HepG2 (cell line): ENCODE measurements around the gene SLC13A5. TPM values are rescaled to one million over a fixed set of nuclear protein-coding genes. Genes with fewer than 3 reads are reported as not detected.
A peak's percentile ranks its signal among the peaks of the same experiment; 100 is the strongest.

Source experiments
- EZH2 ChIP-seq: conservative IDR thresholded peaks from 2 replicates; pipeline ENCODE4 v1.6.1; 2012; ENCODE audit warnings: mild to moderate bottlenecking, low read depth, low read length, moderate library complexity
- MEF2D ChIP-seq: sonication (generic); formaldehyde crosslinking; IDR thresholded peaks from 2 replicates; pipeline ENCODE4 v1.5.1; 2020; ENCODE audit warnings: mild to moderate bottlenecking, missing genetic modification reagents
- NCOA1 ChIP-seq: sonication (generic); formaldehyde crosslinking; IDR thresholded peaks from 2 replicates; pipeline ENCODE4 v1.9.0; 2021; ENCODE audit warnings: missing genetic modification reagents
- NONO ChIP-seq, 2 experiments: fragments of 450-650 bp in 1 of 2; sonication (generic) in 1 of 2; formaldehyde crosslinking in 1 of 2; IDR thresholded peaks in 1 of 2; conservative IDR thresholded peaks in 1 of 2; 2 replicates each; pipeline versions ENCODE4 v1.6.1 to v1.8.0; 2017 to 2022; ENCODE audit warnings: mild to moderate bottlenecking in 1 of 2, missing genetic modification reagents in 1 of 2, moderate library complexity in 1 of 2
- POGZ ChIP-seq: sonication (generic); formaldehyde crosslinking; IDR thresholded peaks from 2 replicates; pipeline ENCODE4 v1.4.0; 2020; ENCODE audit warnings: mild to moderate bottlenecking, missing genetic modification reagents
- PPARG ChIP-seq: conservative IDR thresholded peaks from 2 replicates; pipeline ENCODE4 v1.6.1; 2016; ENCODE audit warnings: missing biosample characterization, missing genetic modification reagents
- RFX1 ChIP-seq: fragments of 450-650 bp; IDR thresholded peaks from 2 replicates; pipeline ENCODE4 v1.6.1; 2017
- SMYD3 ChIP-seq: sonication (generic); formaldehyde crosslinking; IDR thresholded peaks from 2 replicates; pipeline ENCODE4 v1.8.1; 2023; ENCODE audit warnings: mild to moderate bottlenecking, missing genetic modification reagents
- TSC22D2 ChIP-seq: sonication (generic); formaldehyde crosslinking; IDR thresholded peaks from 2 replicates; pipeline ENCODE4 v1.5.1; 2020; ENCODE audit warnings: missing genetic modification reagents, mild to moderate bottlenecking, borderline replicate concordance
- ZBTB7B ChIP-seq: sonication (generic); formaldehyde crosslinking; IDR thresholded peaks from 2 replicates; pipeline ENCODE4 v1.4.0; 2020; ENCODE audit warnings: missing genetic modification reagents
- ZNF143 ChIP-seq: sonication (generic); formaldehyde crosslinking; IDR thresholded peaks from 2 replicates; pipeline ENCODE4 v1.4.0; 2020; ENCODE audit warnings: missing genetic modification reagents
- ZNF510 ChIP-seq: sonication (generic); formaldehyde crosslinking; IDR thresholded peaks from 2 replicates; pipeline ENCODE4 v1.4.0; 2020; ENCODE audit warnings: low read depth, mild to moderate bottlenecking, missing genetic modification reagents
- ZNF577 ChIP-seq: sonication (generic); formaldehyde crosslinking; IDR thresholded peaks from 2 replicates; pipeline ENCODE4 v1.4.0; 2020; ENCODE audit warnings: mild to moderate bottlenecking, low read depth, missing genetic modification reagents, borderline replicate concordance
- polyA plus RNA-seq, 8 experiments: library from polyadenylated mRNA; depleted of rRNA in 3 of 8; stranded (reverse) in 7 of 8; unstranded in 1 of 8; fragments of >200 nt; fragmentation: Illumina TruSeq in 4 of 8; extraction: Trizol in 4 of 8; gene quantifications; 2 replicates each; pipeline versions ENCODE4 v1.2.1 to v1.2.3, GENCODE V29; 2011 to 2016; ENCODE audit warnings: low read depth in 4 of 8, missing spikeins in 1 of 8, mixed read lengths in 1 of 8; ENCODE audit not compliant: insufficient read depth in 1 of 8
- total RNA-seq, 5 experiments: library from RNA; depleted of rRNA; stranded (reverse); fragments of >200 nt; fragmentation: Illumina TruSeq; extraction: Trizol; gene quantifications; 2 replicates each; pipeline ENCODE4 v1.2.3, GENCODE V29; 2016; ENCODE audit warnings: low read depth in 1 of 5
- TF ChIP-seq, protein P1 (sequence below): sonication (generic); formaldehyde crosslinking; IDR thresholded peaks from 2 replicates; pipeline ENCODE4 v1.4.0; 2020; ENCODE audit warnings: mild to moderate bottlenecking, missing genetic modification reagents
- TF ChIP-seq, protein P2 (sequence below): sonication (generic); formaldehyde crosslinking; IDR thresholded peaks from 2 replicates; pipeline ENCODE4 v1.4.0; 2020; ENCODE audit warnings: missing genetic modification reagents
- TF ChIP-seq, protein P3 (sequence below): sonication (generic); formaldehyde crosslinking; IDR thresholded peaks from 2 replicates; pipeline ENCODE4 v1.5.1; 2020; ENCODE audit warnings: missing genetic modification reagents, mild to moderate bottlenecking, borderline replicate concordance
- TF ChIP-seq, protein P4 (sequence below): sonication (generic); formaldehyde crosslinking; IDR thresholded peaks from 2 replicates; pipeline ENCODE4 v1.5.1; 2020; ENCODE audit warnings: mild to moderate bottlenecking, missing genetic modification reagents
- TF ChIP-seq, protein P5 (sequence below): sonication (generic); formaldehyde crosslinking; IDR thresholded peaks from 2 replicates; pipeline ENCODE4 v1.4.0; 2020; ENCODE audit warnings: mild to moderate bottlenecking, missing genetic modification reagents

SLC13A5 gene
- total and polyA plus RNA-seq, 2 of the 13 experiments (the other 11 are each of a cell fraction or from before 2014, with no cell fraction given) = 42.8 to 310 TPM

DNA sequence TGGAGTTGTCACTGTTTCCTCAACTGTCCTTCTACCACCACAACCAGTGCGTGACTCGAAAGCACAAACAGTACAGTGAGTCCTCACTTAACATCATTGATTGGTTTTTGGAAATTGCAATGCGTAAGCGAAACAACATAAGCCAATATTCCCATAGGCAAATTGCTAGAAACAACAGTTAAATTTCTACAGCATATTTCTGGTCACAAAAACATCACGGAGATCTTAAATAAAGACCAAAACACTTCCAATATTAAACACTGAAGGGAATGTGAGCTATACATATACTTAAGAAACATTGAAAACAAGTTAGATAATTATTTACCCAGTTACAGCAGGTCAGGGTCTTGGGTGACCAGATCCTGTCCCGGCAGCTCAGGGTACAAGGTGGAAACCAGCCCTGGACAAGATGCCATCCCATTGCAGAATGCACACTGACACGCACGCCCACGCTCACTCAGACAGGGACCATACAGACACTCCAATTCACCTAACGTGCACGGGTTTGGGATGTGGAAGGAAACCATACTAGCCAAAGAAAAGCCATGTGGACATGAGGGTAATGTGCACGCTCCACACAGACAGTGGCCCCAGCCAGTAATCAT is 4.7 kb downstream of the SLC13A5 start (continued):
- TF ChIP-seq POGZ (CRISPR knock-in tag) (peak; percentile 20; the same call in 1 of the 2 replicates), PPARG (CRISPR knock-in tag) (no peak; the same call in 1 of the 2 replicates), RFX1 (no peak), SMYD3 (CRISPR knock-in tag) (no peak), ZNF510 (CRISPR knock-in tag) (no peak), EZH2 (no peak), TSC22D2 (CRISPR knock-in tag) (no peak), ZBTB7B (CRISPR knock-in tag) (peak; percentile 45; the same call in 1 of the 2 replicates), NONO (IDR thresholded peaks at IDR 0.05) (no peak), NONO (CRISPR knock-in tag; conservative IDR thresholded peaks at IDR 0.05) (no peak), ZNF143 (no peak), ZNF577 (no peak), NCOA1 (CRISPR knock-in tag) (0 out of 2 replicates have a peak, but pooled peaks have one; percentile 26), MEF2D (CRISPR knock-in tag) (peak; percentile 38; the same call in 1 of the 2 replicates)
- TF ChIP-seq, protein P1, sequence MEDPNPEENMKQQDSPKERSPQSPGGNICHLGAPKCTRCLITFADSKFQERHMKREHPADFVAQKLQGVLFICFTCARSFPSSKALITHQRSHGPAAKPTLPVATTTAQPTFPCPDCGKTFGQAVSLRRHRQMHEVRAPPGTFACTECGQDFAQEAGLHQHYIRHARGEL (CRISPR knock-in tag) = no peak
- TF ChIP-seq, protein P2, sequence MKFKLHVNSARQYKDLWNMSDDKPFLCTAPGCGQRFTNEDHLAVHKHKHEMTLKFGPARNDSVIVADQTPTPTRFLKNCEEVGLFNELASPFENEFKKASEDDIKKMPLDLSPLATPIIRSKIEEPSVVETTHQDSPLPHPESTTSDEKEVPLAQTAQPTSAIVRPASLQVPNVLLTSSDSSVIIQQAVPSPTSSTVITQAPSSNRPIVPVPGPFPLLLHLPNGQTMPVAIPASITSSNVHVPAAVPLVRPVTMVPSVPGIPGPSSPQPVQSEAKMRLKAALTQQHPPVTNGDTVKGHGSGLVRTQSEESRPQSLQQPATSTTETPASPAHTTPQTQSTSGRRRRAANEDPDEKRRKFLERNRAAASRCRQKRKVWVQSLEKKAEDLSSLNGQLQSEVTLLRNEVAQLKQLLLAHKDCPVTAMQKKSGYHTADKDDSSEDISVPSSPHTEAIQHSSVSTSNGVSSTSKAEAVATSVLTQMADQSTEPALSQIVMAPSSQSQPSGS (CRISPR knock-in tag) = no peak
- TF ChIP-seq, protein P3, sequence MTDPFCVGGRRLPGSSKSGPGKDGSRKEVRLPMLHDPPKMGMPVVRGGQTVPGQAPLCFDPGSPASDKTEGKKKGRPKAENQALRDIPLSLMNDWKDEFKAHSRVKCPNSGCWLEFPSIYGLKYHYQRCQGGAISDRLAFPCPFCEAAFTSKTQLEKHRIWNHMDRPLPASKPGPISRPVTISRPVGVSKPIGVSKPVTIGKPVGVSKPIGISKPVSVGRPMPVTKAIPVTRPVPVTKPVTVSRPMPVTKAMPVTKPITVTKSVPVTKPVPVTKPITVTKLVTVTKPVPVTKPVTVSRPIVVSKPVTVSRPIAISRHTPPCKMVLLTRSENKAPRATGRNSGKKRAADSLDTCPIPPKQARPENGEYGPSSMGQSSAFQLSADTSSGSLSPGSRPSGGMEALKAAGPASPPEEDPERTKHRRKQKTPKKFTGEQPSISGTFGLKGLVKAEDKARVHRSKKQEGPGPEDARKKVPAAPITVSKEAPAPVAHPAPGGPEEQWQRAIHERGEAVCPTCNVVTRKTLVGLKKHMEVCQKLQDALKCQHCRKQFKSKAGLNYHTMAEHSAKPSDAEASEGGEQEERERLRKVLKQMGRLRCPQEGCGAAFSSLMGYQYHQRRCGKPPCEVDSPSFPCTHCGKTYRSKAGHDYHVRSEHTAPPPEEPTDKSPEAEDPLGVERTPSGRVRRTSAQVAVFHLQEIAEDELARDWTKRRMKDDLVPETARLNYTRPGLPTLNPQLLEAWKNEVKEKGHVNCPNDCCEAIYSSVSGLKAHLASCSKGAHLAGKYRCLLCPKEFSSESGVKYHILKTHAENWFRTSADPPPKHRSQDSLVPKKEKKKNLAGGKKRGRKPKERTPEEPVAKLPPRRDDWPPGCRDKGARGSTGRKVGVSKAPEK = no peak
- TF ChIP-seq, protein P4, sequence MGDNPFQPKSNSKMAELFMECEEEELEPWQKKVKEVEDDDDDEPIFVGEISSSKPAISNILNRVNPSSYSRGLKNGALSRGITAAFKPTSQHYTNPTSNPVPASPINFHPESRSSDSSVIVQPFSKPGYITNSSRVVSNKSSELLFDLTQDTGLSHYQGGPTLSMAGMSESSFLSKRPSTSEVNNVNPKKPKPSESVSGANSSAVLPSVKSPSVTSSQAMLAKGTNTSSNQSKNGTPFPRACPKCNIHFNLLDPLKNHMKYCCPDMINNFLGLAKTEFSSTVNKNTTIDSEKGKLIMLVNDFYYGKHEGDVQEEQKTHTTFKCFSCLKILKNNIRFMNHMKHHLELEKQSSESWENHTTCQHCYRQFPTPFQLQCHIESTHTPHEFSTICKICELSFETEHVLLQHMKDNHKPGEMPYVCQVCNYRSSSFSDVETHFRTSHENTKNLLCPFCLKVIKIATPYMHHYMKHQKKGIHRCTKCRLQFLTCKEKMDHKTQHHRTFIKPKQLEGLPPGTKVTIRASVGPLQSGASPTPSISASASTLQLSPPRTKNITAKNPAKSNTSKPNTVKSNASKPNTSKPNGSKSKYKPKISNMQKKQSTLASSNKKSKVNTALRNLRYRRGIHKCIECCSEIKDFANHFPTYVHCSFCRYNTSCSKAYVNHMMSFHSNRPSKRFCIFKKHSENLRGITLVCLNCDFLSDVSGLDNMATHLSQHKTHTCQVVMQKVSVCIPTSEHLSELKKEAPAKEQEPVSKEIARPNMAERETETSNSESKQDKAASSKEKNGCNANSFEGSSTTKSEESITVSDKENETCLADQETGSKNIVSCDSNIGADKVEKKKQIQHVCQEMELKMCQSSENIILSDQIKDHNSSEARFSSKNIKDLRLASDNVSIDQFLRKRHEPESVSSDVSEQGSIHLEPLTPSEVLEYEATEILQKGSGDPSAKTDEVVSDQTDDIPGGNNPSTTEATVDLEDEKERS = no peak
- TF ChIP-seq, protein P5, sequence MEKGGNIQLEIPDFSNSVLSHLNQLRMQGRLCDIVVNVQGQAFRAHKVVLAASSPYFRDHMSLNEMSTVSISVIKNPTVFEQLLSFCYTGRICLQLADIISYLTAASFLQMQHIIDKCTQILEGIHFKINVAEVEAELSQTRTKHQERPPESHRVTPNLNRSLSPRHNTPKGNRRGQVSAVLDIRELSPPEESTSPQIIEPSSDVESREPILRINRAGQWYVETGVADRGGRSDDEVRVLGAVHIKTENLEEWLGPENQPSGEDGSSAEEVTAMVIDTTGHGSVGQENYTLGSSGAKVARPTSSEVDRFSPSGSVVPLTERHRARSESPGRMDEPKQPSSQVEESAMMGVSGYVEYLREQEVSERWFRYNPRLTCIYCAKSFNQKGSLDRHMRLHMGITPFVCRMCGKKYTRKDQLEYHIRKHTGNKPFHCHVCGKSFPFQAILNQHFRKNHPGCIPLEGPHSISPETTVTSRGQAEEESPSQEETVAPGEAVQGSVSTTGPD (CRISPR knock-in tag) = no peak
